Activated CD8-positive, alpha-beta memory T cell treated with anti-CD3 and anti-CD28 coated beads, Interleukin-2, amount 50 U/mL, for 24 hours (primary cell): ENCODE data around the gene KRTAP10-4.
"Not testable (repeated sequence)": the region's sequence is repeated elsewhere in the genome, so short reads cannot be mapped to it uniquely, and the experiment has no call there.

ENCODE experiments used
- DNase-seq: peaks from one replicate; pipeline ENCODE4 v3.0.0-alpha.2; 2020; ENCODE audit errors: extremely low read depth

The KRTAP10-4 gene

DNA sequence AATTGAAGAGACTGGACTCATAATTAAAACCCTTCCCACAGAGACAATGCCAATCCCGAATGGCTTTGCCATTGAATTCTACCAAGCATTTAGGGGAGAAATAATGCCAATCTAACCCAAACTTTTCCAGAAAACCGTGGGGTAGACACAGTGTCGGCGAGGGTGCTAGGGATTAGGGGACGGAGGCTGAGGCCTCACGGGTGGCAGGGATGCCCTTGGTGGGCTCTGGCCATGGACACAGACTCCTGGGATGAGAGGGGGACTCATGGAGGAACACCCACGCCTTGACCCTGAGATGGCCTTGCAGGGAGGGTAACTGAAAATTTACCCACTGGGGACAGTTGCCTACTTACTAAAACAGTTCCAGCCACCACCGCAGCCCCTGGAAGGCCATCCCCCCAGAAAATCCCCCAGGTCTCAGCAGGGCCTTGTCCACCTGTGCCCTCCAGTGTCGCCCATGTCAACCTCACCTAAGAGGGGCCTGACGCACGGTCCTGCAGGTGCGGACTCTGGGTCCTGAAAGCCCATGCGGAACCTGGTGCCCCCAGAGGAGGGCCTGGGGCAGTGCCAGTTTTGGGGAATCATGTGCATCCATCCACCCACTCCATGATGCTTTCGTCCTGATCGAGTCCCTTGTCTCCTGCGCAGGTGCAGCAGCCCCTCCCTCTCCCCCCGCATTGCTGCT is 5.0 kb downstream of the KRTAP10-4 start:
- DNase-seq = no peak

DNA sequence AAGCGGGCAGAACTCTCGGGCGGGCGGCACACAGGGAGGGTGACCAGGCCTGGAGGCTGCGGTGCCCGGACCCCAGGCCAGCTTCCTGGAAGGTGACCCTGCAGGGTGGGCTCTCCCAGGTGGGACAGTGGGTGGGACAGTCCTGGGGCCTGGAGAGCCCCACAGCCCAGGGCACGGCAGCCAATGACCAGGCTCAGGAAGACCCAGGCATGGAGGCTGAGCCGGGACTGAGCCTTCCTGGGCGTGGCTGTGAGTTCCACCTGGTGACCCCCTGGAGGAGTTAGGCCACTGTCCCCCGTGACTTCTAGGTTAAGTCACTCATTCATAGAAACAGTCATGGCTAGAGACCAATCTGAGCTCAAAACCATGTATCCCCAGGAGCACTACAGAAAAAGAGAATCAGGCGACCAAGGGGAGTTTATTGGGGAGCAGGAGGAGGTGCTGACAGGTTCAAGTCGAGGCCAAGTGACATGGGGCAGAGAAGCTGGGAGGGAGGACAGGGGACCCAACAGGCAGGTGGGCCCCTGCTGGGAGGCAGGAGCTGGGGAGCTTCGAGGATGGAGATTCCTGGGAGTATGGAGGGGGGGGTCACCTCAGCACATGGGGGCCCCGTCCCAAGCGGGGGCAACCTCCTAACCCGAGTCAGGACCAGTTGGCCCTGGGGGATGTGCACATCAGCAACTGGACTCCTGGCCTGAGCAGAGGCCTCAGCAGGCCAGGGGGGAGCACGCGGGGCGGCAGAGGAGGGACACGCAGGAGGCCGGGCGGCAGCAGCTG is 5.7 kb downstream of the KRTAP10-4 start:
- no peak for DNase-seq

DNA sequence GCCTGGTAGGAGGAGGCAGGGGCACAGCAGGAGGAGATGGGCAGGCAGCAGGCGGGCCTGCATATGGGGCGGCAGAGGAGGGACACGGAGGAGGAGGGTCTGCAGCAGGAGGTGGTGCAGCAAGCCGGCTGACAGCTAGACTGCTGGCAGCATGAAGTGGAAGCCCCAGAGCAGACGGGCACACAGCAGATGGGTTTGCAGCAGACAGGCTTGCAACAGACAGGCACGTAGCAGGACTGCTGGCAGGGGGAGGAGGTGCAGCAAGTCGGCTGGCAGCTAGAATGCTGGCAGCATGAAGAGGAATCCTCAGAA is 6.3 kb downstream of the KRTAP10-4 start:
- DNase-seq = no peak

DNA sequence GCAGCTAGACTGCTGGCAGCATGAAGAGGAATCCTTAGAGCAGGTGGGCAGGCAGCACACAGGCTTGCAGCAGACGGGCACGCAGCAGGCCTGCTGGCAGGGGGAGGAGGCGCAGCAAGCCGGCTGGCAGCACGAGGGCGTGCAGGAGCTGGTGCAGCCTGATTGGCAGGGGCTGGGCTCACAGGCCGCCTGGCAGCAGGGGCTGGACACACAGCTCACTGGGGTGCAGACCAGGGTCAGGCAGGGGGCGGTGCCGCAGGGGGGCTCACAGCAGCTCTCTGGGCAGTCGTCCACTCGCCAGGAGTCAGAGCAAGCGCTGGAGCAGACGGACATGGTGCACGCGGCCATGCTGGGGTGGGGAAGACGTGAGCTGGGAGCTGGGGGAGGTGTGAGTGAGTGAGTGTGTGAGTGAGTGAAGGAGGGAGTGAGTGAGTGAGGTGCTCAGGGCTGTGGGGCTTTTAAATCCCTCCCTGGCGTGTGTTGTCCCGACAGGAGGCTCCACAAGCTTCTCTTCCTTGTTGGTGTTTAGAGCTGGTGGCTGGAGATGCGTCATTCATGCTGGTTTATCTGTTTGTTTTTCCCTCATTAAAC is 6.8 kb downstream of the KRTAP10-4 start, which contains the start of gene KRTAP10-5:
KRTAP10-5 (minus strand) TSS at position 374 of the 591 bp plus-strand sequence; CDS start at position 348, 26 bp downstream.
- DNase-seq = not testable (repeated sequence)

DNA sequence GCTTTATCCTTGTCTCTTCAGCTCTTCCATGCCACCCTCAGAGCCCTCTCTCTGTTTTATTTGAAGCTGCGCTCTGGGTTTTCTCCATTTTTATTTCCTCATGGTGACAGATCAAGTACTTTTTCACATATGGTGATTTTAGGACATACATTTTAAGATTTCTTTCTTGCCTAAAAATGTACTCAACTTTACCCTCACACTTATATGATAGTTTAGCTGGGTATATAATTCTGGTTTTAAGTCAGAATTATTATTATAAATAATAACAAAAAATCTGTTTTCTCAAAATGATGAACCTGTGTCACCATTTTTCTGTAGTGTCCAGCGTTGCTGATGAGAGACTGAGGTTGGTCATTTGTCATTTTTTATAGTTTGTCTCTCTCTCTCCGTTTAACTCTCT is 7.6 kb downstream of the KRTAP10-4 start:
- no peak for DNase-seq

DNA sequence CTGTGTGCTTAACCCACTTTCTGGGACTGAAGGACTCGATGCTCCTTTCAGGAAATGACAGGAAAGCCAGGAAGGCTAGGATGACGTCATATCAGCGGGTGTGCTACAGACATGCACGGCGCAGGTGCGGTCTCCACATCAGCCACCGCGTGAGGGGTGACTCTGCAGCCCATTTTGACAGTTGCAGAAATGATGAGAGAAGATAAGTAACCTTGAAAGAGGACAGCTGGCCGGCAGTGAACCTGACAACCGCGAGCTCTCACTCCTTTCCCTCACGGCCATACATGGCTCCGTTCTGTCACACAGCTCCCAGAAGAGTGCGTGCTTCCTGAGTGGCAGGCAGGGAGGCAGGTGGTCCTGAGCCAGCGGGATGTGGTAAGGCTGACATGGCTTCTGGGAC is 8.5 kb downstream of the KRTAP10-4 start:
- DNase-seq = no peak

DNA sequence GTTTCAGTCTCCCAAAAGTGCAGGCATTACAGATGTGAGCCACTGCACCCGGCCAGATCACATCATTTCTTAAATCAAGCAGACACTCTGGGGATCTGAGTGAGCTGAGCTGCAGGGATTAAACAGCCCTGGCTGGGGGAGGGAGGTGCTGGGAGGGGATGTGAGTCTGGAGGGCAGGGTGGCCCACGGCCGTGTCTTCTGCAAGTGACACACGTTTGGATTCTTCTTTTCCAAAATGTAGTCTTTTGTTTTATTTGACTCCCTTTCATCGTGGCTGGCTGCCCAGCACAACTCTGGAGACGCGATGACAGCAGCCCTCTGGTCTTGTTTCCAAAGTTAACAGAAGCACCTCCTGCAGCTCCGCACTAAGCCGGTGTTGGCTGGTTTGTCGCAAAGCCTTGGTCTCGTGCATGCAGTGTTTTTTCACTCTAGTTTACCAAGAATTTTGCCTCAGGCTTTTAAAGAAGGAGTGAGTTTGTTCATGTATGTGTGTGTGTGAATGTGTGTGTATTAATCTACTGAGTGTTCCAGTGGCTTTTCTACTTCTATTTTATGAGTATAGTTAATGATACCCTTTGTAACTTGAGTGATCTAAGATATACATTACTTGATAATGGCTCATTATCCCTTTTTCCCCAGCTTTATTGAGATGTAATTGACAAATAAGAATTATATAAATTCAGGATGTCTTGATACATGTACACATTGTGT is 9.7 kb downstream of the KRTAP10-4 start:
- no peak for DNase-seq

DNA sequence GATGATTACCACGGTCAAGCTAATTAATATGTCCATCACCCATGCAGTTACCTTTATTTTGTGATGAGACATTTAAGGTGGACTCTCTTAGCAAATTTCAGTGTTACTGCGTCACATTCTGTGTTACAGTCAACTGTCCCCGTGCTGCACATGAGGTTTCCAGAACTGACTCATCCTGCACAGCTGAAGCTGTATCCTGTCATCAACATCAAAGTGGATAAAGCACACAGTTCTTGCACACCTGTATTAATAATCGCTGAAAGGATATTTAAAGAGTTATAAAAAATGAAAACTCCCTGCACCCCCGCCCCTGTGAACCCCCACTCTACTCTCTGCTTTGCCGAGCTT is 10.2 kb downstream of the KRTAP10-4 start:
- no peak for DNase-seq

DNA sequence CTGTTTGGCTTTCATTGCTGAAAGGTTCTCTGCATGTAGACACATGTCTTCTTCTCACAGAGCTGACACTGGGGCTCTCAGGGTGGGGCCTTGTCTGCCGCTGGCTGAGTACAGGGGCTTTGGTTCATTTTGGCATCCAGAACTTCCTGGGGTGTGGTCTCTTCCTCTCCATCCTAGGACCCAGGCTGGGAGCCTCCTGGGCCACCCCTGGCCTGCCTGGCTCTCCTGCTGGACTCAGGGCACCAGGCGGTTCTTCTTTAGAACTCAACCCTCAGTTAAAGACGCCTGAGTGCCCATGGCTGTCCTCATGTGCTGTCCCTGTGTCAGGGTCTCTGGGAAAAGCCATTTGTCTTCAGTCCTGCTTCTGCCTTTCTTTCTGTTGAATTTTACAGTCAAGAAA is 12.4 kb downstream of the KRTAP10-4 start:
- DNase-seq = no peak

DNA sequence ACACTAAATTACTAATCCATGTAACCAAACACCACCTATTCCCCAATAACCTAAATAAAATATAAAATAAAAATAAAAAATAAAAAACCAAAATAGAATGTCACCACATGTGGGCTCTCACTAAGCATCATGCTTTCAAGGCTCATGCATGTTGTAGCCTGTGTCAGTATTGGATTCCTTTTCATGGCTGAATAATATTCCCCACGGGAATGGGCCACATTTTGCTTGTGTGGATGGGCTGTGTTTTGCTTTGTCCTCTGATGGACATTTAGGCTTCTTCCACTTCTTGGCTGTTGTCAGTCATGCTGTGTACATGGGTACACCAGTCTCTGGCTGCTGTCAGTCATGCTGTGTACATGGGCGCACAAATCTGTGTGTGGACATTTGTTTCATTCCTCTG is 15.6 kb downstream of the KRTAP10-4 start:
- DNase-seq = no peak

DNA sequence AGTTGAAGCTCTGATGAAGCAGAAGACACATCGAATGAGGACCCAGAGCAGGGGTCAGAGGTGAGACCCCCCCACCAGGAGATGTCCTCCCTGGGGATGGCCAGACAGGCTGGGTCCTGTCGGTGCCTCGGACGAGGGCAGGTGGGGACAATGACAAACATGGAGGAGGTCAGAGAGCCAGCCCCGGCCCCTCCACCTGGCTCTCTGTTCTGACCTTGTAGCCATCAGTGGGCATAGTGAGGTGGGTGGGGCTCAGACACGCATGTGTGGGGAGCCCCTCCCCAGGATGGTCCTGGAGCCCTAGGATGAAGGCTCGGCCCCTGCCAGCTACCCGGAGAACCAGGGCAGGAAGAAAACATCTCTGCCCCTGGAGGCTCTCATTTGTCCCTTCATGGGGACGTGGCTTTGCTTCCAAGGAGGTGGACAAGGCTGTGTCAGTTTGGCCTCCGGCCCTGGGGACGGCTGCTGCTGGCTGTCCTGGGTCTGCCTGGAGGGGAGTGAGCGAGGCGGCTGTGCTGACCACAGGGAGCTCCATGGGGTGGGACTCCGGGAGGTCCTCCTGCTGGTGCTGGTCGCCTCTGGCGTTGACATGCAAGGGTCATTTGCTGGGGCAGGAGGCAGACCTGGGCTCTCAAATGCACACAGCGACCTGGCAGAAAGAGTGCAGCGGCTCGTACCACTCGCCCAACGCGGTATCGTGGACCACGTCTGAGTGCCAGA is 16.2 kb downstream of the KRTAP10-4 start:
- no peak for DNase-seq

DNA sequence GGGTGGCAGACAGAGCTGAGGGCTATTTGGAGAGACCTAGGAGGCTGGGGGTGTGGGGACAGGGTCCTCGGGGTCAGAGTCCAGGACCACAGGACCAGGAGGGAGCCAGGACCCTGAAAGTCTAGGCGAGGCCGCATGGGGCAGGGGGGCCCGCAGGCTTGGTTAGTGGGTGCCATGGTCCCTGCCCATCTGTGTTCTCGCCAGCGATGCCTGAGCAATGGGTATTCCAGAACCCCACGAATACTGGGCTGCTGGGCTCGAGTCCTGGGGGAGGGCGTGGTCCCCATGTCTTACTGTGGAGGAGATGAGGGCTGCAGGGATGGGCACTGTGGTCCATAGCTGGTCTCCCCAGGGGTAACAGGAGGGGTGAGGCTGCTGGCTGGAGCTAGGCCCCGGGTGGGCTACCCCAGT is 16.8 kb downstream of the KRTAP10-4 start:
- DNase-seq = no peak

DNA sequence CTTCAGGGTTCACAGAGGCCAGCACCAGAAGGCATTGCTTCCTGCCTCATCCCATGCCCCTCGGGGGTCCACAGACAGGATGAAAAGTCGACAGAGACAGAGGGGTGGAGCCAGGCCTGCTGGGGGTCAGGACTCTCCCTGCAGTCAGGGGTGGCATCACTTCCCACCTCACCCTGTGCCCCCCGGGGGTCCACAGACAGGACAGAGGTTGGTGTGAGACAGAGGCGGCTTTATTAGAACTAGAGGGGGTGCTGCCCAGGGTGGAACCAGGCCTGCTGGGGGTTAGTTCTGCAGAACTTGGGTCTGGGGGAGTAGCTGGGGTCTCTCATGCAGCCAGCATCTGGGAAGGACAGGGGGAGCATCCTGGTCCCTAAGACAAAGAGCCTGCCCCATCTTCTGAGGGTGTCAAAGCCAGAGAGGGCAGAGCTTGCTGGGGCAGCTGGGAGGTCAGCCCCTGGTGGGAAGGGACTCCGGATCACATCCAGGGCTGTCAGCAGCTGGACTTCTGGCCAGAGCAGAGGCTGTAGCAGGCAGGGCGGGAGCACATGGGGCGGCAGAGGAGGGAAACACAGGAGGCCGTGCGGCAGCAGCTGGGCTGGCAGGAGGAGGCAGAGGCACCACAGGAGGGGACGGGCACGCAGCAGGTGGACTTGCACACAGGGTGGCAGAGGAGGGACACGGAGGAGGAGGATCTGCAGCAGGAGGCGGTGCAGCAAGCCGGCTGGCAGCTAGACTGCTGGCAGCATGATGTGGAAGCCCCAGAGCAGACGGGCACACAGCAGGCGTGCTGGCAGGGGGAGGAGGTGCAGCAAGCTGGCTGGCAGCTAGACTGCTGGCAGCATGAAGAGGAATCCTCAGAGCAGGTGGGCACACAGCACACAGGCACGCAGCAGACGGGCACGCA is 17.6 kb downstream of the KRTAP10-4 start:
- not testable (repeated sequence) for DNase-seq

DNA sequence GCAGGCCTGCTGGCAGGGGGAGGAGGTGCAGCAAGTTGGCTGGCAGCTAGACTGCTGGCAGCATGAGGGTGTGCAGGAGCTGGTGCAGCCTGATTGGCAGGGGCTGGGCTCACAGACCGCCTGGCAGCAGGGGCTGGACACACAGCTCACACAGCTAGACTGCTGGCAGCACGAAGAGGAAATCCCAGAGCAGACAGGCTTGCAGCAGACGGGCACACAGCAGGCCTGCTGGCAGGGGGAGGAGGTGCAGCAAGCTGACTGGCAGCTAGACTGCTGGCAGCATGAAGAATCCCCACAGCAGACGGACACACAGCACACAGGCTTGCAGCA is 18.2 kb downstream of the KRTAP10-4 start:
- DNase-seq = not testable (repeated sequence)

DNA sequence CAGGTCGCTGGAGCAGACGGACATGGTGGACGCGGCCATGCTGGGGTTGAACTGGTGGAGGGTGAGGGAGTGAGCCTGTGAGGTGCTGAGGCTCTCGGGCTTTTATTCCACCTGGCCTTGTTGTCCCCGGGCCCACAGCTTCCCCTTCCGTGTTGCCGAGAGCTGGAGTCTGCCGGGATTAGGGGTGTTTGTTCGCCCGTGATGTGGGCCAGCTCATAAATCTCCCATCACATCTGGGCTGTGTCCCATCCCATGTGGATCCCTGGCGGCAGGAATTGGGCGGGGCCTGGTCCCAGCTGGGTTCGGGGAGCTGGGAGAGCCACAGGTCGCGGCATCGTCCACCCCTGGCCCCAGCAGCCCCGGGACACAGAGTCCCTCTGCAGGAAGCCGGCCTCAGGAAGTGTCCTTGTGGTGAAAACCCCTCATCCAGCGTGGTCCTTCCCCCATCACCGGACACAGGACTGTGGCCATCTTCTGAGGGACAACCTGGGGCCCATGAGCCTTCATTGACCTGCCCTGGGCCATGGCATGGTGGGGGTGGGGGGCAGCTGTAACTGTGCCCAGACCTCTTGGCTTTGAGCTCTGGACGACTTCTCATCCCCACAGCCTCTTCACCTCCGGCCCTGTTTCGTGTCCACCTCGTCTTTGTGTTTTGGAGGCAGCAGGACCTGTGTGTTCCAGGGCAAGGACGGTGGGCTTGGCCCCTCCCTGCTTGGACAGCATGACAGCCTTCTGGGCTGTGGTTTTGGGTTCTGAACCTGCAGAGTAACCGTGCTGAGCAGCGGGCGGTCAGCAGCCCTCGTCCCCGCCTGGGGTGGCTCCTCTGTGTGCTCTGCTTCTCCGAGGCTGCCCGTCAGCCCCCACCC is 19.1 kb downstream of the KRTAP10-4 start, which contains the start of gene KRTAP10-6:
KRTAP10-6 (minus strand) TSS at position 60 of the 866 bp plus-strand sequence; CDS start at position 39, 21 bp downstream.
- no peak for DNase-seq

DNA sequence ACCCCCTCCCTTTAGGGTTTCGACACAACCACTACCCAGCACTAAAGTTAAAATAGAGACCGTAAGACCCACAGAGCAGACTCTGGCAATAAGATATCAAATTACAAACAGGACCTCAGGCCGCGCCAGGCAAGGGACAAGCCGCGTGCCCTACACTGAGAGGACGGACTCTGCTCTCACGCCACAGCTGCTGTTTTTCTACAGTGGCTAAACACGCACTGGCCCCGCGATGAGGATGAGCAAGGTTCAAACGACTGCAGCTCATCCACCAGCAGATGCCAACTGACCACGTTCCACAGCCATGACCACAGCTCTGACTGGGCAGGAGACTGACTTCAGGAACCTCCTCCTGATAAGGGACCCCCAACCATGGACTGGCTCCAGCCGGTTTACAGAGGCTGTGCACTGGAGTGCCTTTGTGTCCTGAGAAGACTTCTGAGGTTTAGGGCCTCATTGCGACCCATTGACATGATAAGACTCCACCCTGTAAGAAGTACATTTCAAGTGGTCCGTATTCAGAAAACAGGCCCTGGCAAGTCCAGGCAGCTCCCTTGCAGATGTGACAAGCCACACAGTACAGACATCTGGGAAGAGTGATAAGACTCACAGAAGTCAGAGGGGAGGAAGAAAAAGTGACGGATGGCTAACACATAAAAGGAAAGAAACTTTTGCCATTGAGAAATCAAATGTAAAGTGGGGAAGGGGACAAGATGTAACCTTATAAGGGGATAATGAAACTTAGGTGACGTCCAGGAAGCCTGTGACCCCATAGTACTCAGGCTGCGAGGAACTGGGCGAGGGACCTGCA is 20.3 kb downstream of the KRTAP10-4 start:
- no peak for DNase-seq

DNA sequence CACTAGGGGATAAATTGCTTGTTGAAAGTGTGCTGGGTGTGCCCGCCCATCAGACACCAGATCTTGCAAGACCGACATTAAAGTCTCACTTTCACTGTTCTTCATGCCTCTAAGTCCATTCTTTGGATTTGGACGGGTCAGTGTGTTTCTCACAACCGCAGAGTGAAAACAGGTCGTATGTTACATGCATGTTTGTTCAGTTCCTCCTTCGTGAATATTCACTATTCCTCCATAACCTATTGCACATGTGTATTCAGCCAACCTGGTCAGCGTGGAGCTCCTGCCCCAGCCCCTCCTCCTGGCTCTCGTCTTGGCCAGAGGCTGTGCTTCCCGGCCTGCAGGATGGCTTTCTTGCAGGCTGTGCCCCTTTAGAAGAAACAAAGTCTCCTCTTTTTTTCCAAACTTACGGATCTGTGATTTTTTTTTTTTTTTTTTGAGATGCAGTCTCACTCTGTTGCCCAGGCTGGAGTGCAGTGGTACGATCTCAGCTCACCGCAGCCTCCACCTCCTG is 20.9 kb downstream of the KRTAP10-4 start:
- DNase-seq = no peak

DNA sequence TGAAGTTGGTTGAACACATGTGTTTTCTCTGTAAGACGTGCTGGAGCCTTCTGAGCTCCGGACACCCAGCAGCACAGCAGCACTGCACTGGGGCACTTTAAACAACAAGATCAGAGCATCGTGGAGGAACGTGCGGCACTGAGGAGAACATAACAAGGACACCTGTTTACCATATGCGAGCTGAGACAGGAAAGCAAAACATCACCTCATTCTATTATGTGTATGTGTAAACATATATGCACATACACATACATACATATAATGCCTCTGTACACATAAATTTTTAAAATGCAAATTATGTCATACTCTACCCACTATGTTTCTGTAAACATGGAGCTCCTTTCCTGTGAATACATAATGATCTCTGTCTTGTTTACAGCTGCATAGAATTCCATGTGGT is 22.0 kb downstream of the KRTAP10-4 start:
- DNase-seq = no peak
